Stimulated activated CD8-positive, alpha-beta memory T cell treated with anti-CD3 and anti-CD28 coated beads, Interleukin-4, amount 100 ng/mL, for 24 hours (primary cell): Measurements from ENCODE around the gene E2F8.

Experiments used
- DNase-seq: peaks from one replicate; pipeline ENCODE4 v3.0.0-alpha.2; 2020; ENCODE audit warnings: low read depth

The E2F8 gene

DNA sequence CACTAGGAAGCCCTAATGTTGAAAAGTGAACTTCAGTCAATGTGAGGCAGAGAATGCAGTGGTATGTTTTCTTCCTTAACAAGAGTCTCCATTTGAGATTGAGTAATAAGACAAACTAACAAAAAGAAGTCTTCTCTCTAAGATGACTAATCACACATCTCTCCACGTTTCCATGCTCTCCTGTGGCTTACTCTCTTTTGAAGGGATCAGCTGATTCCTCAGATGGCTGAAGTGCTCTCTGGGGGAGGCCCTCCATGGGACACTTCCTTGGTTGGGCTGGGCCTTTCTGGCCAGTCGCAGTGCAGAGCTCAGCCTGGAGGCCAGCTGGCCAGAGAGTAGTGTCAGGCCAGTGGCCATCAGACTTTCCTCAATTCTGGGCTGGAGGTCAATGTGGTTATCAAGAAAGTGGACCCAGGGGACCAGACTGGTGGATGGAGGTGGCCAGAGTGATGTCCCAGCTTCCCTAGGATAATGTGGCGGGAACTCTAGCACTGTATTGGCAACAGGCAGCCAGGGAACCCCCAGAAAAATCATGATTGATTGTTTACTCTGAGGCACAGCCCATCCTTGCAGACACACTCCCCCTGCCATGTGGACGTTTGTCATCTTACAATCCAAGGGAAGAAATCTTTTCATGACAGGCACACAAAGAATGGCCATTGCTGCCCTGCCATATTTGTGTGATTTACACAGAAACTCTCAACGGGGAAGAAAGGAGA, 53.5 kb downstream of the E2F8 start:
- DNase-seq: no peak

DNA sequence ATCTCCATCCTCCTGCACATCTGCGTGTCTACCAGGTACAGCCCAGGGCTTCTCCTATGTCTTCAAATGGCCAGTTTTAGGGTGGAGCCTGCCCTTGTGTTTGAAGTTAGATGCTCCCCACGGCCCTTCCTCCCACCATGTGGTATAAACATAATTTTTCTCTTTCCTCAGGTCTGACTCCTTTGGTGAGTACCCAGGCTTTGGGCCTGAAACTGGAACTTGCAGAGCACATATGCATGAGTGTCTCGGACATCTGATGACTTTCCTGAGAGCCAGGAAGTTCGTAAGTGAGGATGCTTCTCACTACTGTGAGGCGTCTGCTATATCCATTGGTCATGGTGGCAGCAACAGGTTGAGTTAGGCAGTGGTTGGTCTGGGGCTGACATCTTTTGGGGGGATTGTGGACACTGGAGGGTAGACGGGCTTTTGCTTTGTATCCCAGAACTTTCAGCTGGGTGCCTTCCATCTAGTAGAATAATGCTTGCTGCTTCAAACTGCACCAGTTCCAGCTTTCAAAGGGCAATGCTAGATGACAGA, 55.2 kb downstream of the E2F8 start:
- no peak for DNase-seq

DNA sequence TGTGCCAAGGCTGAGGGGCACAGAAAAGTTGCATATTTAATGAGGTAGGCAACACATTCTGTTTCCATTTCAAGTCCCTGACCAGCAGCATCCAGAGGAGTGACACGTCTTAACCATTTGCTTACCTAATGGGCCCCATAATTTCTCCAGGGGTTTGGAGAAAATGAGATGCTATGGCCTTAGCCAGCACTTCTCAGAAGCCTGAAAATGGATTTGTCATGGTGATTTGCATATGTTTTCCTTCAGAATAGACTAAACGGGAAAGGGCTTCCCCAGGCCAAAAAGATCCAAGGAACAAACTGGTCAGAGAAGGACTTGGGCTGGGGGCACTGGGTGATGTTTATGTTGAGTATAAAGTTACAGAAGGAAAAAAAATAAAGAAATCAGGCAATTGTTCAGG, 55.7 kb downstream of the E2F8 start:
- no peak for DNase-seq

DNA sequence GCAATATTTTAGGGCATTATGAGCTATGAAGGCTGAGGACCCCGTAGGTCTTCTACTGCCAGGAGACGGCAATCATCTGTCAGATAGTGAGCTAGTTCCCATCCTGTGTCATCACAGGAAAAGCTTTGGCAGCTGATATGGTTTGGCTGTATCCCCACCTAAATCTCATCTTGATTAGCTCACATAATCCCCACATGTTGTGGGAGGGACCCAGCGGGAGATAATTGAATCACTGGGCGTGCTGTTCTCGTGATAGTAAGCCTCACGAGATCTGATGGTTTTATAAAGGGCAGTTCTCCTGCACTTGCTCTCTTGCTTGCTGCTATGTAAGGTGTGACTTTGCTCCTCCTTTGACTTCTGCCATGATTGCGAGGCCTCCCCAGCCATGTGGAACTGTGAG, 57.1 kb downstream of the E2F8 start:
- no peak for DNase-seq

DNA sequence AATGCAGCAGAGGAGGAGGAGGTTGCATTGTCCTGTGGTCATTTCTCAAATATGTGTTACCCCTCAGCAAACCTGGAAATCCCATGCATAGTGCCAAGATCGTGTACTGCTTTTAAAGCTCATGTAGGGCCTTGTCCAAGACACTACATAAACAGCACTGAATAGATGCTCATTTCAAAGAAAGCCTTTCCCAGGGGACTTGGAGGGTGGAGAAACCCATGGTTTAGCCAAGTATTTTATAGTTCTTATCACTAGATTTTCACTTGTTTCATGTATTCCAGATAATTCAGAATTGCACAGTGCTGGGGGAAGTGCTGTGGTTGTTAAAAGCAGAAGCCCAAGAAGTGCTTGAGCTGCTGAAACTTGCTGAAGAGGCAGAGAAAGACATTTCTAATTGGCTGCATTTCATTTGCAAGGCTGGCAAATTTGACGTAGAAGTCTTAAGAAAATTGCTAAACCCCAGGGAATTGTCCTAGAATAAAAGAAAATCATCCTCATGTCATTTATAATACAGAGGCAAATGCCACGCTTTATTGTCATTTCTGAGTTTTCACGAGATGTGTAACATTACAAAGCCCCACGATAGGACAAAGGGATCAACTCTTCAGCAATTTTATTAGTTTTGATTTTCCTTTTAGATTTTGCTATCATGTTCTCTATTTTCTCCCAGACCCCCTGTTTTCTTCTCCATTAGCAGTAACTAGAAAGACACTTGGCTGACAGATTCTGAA, 59.0 kb downstream of the E2F8 start:
- no peak for DNase-seq

DNA sequence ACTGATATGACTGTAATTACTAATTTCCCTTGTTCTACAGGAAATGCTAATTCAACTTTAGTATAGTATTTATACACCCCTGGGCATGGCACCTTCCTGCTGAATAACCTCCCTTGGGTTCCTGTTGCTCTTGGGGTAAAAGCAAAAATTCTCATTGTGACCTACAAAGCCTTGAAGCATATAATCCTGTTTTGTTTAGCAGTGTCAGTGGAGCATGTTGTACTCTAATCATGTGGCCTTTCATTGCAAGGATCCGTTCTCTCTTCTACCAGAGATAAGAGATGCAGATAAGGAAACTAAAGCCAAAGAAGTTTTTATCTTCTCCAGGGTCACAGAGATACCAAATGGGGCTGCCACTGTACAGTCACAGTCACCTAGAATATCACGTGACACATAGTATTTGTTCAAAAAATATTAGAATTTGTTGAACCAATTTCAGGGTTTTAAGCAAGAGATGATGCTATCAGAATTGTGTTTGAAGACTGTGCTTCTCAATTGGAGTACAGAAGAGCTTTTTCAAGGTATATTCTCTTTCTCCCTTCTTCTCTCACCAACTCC, 64.0 kb downstream of the E2F8 start:
- no peak for DNase-seq
